Neural cell (in vitro differentiated cells): ENCODE measurements around the gene UBASH3B. TPM values are rescaled to one million over a fixed set of nuclear protein-coding genes. Genes with fewer than 3 reads are reported as not detected.

Source experiments
- H2AFZ ChIP-seq: fragments of 200-600, 300-800 bp; sonication (generic), shearing (Covaris generic); 2 replicates; pipeline ENCODE4 v1.6.0; 2014; ENCODE audit warnings: low read depth, mild to moderate bottlenecking, antibody characterized with exemption, low read length, moderate library complexity
- H3F3A ChIP-seq: fragments of 200-600 bp; shearing (Covaris generic); 2 replicates; pipeline ENCODE4 v1.6.1; 2016; ENCODE audit warnings: mild to moderate bottlenecking, moderate library complexity, mixed read lengths, antibody characterized with exemption, low read length; ENCODE audit not compliant: insufficient read depth, poor library complexity, severe bottlenecking
- H3K27ac ChIP-seq: fragments of 200-600, 300-800 bp; sonication (generic), shearing (Covaris generic); 2 replicates; pipeline ENCODE4 v1.5.1; 2014; ENCODE audit warnings: mild to moderate bottlenecking, low read length, moderate library complexity
- H3K27me3 ChIP-seq: fragments of 300-800, 200-600 bp; sonication (generic), shearing (Covaris generic); 2 replicates; pipeline ENCODE4 v1.6.0; 2014; ENCODE audit warnings: mild to moderate bottlenecking, low read depth, low read length, moderate library complexity; ENCODE audit not compliant: insufficient read depth
- H3K36me3 ChIP-seq: fragments of 300-800, 200-600 bp; sonication (generic), shearing (Covaris generic); 2 replicates; pipeline ENCODE4 v1.5.1; 2014; ENCODE audit warnings: mild to moderate bottlenecking, antibody characterized with exemption, low read length, moderate library complexity; ENCODE audit not compliant: insufficient read depth
- H3K4me2 ChIP-seq: fragments of 300-800, 200-600 bp; sonication (generic), shearing (Covaris generic); 2 replicates; pipeline ENCODE4 v1.6.0; 2014; ENCODE audit warnings: mild to moderate bottlenecking, low read length
- H3K4me3 ChIP-seq: fragments of 300-800, 200-600 bp; sonication (generic), shearing (Covaris generic); 2 replicates; pipeline ENCODE4 v1.5.1; 2014; ENCODE audit warnings: mild to moderate bottlenecking, low read length, moderate library complexity
- H3K79me2 ChIP-seq: fragments of 200-600 bp; shearing (Covaris generic); replicated peaks from 2 replicates; pipeline ENCODE4 v1.6.0; 2014; ENCODE audit warnings: mild to moderate bottlenecking, low read length, moderate library complexity; ENCODE audit not compliant: insufficient read depth
- H3K9ac ChIP-seq: fragments of 300-800, 200-600 bp; sonication (generic), shearing (Covaris generic); 2 replicates; pipeline ENCODE4 v1.6.1; 2016; ENCODE audit warnings: mild to moderate bottlenecking, low read length, mixed read lengths
- H3K9me2 ChIP-seq: fragments of 200-600 bp; shearing (Covaris generic); 2 replicates; pipeline ENCODE4 v1.6.1; 2016; ENCODE audit warnings: mild to moderate bottlenecking, low read length, mixed read lengths; ENCODE audit not compliant: insufficient read depth
- H3K9me3 ChIP-seq: fragments of 200-600, 300-800 bp; sonication (generic), shearing (Covaris generic); 2 replicates; pipeline ENCODE4 v1.6.1; 2016; ENCODE audit warnings: mild to moderate bottlenecking, mixed run types, low read length, moderate library complexity, mixed read lengths
- H4K20me1 ChIP-seq: fragments of 200-600 bp; shearing (Covaris generic); 2 replicates; pipeline ENCODE4 v1.6.1; 2016; ENCODE audit warnings: mild to moderate bottlenecking, mixed run types; ENCODE audit not compliant: insufficient read depth
- EP300 ChIP-seq: fragments of 450-650 bp; conservative IDR thresholded peaks from 2 replicates; pipeline ENCODE4 v1.6.1; 2014; ENCODE audit warnings: antibody characterized with exemption, mild to moderate bottlenecking, moderate library complexity; ENCODE audit not compliant: poor library complexity, severe bottlenecking
- EZH2 ChIP-seq: fragments of 200-600, 300-800 bp; shearing (Covaris generic), sonication (generic); IDR thresholded peaks from 2 replicates; pipeline ENCODE4 v1.6.1; 2014; ENCODE audit warnings: antibody characterized with exemption, low read length, borderline replicate concordance, mild to moderate bottlenecking; ENCODE audit not compliant: insufficient read depth, poor library complexity, severe bottlenecking
- MXI1 ChIP-seq: fragments of 450-650 bp; conservative IDR thresholded peaks from 2 replicates; pipeline ENCODE4 v1.6.1; 2014; ENCODE audit warnings: antibody characterized with exemption, mild to moderate bottlenecking; ENCODE audit not compliant: poor library complexity, severe bottlenecking
- POLR2AphosphoS5 ChIP-seq: IDR thresholded peaks from 2 replicates; pipeline ENCODE4 v1.6.1; 2012
- RAD21 ChIP-seq: fragments of 450-650 bp; conservative IDR thresholded peaks from 2 replicates; pipeline ENCODE4 v1.6.1; 2014; ENCODE audit warnings: antibody characterized with exemption, mild to moderate bottlenecking, moderate library complexity
- SMC3 ChIP-seq: fragments of 450-650 bp; conservative IDR thresholded peaks from 2 replicates; pipeline ENCODE4 v1.6.1; 2014; ENCODE audit warnings: antibody characterized with exemption, mild to moderate bottlenecking, moderate library complexity; ENCODE audit not compliant: poor library complexity
- TAF1 ChIP-seq: IDR thresholded peaks from 2 replicates; pipeline ENCODE4 v1.6.1; 2012; ENCODE audit warnings: low read depth
- polyA plus RNA-seq: library from polyadenylated mRNA; depleted of rRNA; stranded (reverse); fragments of >200 nt; gene quantifications from 2 replicates; pipeline ENCODE4 v1.2.3, GENCODE V29; 2014
- TF ChIP-seq, protein P1 (sequence below): fragments of 450-650 bp; IDR thresholded peaks from 2 replicates; pipeline ENCODE4 v1.5.1; 2014; ENCODE audit warnings: antibody characterized with exemption, mild to moderate bottlenecking, moderate library complexity; ENCODE audit not compliant: poor library complexity, severe bottlenecking
- TF ChIP-seq, protein P2 (sequence below): IDR thresholded peaks from 2 replicates; pipeline ENCODE4 v1.6.1; 2012; ENCODE audit warnings: borderline replicate concordance

The UBASH3B gene
- polyA plus RNA-seq, 1 donor from 2014 or later = 4.2 TPM

GRCh38 chr11:122692444-122692843 lies 36.9 kb downstream of the UBASH3B start:
- no peak for TF ChIP-seq EP300
- no peak for TF ChIP-seq MXI1
- no peak for TF ChIP-seq EZH2
- TF ChIP-seq, protein P1, sequence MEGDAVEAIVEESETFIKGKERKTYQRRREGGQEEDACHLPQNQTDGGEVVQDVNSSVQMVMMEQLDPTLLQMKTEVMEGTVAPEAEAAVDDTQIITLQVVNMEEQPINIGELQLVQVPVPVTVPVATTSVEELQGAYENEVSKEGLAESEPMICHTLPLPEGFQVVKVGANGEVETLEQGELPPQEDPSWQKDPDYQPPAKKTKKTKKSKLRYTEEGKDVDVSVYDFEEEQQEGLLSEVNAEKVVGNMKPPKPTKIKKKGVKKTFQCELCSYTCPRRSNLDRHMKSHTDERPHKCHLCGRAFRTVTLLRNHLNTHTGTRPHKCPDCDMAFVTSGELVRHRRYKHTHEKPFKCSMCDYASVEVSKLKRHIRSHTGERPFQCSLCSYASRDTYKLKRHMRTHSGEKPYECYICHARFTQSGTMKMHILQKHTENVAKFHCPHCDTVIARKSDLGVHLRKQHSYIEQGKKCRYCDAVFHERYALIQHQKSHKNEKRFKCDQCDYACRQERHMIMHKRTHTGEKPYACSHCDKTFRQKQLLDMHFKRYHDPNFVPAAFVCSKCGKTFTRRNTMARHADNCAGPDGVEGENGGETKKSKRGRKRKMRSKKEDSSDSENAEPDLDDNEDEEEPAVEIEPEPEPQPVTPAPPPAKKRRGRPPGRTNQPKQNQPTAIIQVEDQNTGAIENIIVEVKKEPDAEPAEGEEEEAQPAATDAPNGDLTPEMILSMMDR = no peak
- TF ChIP-seq RAD21 = no peak
- no peak for TF ChIP-seq POLR2AphosphoS5
- TF ChIP-seq, protein P2, sequence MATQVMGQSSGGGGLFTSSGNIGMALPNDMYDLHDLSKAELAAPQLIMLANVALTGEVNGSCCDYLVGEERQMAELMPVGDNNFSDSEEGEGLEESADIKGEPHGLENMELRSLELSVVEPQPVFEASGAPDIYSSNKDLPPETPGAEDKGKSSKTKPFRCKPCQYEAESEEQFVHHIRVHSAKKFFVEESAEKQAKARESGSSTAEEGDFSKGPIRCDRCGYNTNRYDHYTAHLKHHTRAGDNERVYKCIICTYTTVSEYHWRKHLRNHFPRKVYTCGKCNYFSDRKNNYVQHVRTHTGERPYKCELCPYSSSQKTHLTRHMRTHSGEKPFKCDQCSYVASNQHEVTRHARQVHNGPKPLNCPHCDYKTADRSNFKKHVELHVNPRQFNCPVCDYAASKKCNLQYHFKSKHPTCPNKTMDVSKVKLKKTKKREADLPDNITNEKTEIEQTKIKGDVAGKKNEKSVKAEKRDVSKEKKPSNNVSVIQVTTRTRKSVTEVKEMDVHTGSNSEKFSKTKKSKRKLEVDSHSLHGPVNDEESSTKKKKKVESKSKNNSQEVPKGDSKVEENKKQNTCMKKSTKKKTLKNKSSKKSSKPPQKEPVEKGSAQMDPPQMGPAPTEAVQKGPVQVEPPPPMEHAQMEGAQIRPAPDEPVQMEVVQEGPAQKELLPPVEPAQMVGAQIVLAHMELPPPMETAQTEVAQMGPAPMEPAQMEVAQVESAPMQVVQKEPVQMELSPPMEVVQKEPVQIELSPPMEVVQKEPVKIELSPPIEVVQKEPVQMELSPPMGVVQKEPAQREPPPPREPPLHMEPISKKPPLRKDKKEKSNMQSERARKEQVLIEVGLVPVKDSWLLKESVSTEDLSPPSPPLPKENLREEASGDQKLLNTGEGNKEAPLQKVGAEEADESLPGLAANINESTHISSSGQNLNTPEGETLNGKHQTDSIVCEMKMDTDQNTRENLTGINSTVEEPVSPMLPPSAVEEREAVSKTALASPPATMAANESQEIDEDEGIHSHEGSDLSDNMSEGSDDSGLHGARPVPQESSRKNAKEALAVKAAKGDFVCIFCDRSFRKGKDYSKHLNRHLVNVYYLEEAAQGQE = no peak
- TF ChIP-seq SMC3 = no peak
- TF ChIP-seq TAF1 = no peak
- H3K27ac ChIP-seq = no peak overlapping the region
- no peaks in the 10 kb centered on the region for H3K9me2 ChIP-seq
- no peak overlapping the region for H2AFZ ChIP-seq
- no peaks in the 10 kb centered on the region for H3K27me3 ChIP-seq
- no peaks in the 10 kb centered on the region for H3K9me3 ChIP-seq
- H3K79me2 ChIP-seq = no peaks in the 10 kb centered on the region
- H3K36me3 ChIP-seq = no peaks in the 10 kb centered on the region
- H3F3A ChIP-seq = no peaks in the 10 kb centered on the region
- no peak overlapping the region for H3K4me3 ChIP-seq
- H3K4me2 ChIP-seq = no peak overlapping the region
- no peaks in the 10 kb centered on the region for H4K20me1 ChIP-seq
- H3K9ac ChIP-seq = no peak overlapping the region

GRCh38 chr11:122695076-122695615 lies 39.6 kb downstream of the UBASH3B start:
- H3K27me3 ChIP-seq = no peaks in the 10 kb centered on the region
- no peak overlapping the region for H3K9ac ChIP-seq
- no peaks in the 10 kb centered on the region for H3K9me2 ChIP-seq
- no peaks in the 10 kb centered on the region for H3K36me3 ChIP-seq
- H3K79me2 ChIP-seq = no peaks in the 10 kb centered on the region
- no peak overlapping the region for H3K4me3 ChIP-seq
- no peak overlapping the region for H3K27ac ChIP-seq
- no peaks in the 10 kb centered on the region for H4K20me1 ChIP-seq
- TF ChIP-seq EP300 = no peak
- TF ChIP-seq RAD21 = no peak
- TF ChIP-seq, protein P2 = no peak
- TF ChIP-seq, protein P1 = no peak
- no peak for TF ChIP-seq SMC3
- no peak for TF ChIP-seq POLR2AphosphoS5
- no peak for TF ChIP-seq TAF1
- no peak for TF ChIP-seq MXI1
- no peak for TF ChIP-seq EZH2
- H2AFZ ChIP-seq = no peak overlapping the region
- no peaks in the 10 kb centered on the region for H3F3A ChIP-seq
- no peak overlapping the region for H3K4me2 ChIP-seq
- no peaks in the 10 kb centered on the region for H3K9me3 ChIP-seq
